H9 (cell line): ENCODE data around the gene IFNA4. TPM values are rescaled to one million over a fixed set of nuclear protein-coding genes. Genes with fewer than 3 reads are reported as not detected.

ENCODE experiments used
- DNase-seq: peaks from one replicate; pipeline ENCODE4 v3.0.0-alpha.2; 2017
- H2AFZ ChIP-seq: one replicate; pipeline ENCODE4 v1.6.1; 2013; ENCODE audit warnings: mild to moderate bottlenecking, low read length, control low read depth, moderate library complexity
- H2AK5ac ChIP-seq: 2 replicates; pipeline ENCODE4 v1.6.1; 2013; ENCODE audit warnings: low read length, control low read depth, mixed read lengths; ENCODE audit not compliant: insufficient read length
- H2BK120ac ChIP-seq: one replicate; pipeline ENCODE4 v1.6.1; 2013; ENCODE audit warnings: low read depth, mild to moderate bottlenecking, low read length, control low read depth, inconsistent platforms; ENCODE audit not compliant: poor library complexity, severe bottlenecking
- H2BK12ac ChIP-seq: 2 replicates; pipeline ENCODE4 v1.6.1; 2013; ENCODE audit warnings: low read length, control low read depth, mixed read lengths, low read depth; ENCODE audit not compliant: insufficient read length
- H2BK15ac ChIP-seq: 2 replicates; pipeline ENCODE4 v1.6.1; 2013; ENCODE audit warnings: low read depth, low read length, control low read depth
- H2BK20ac ChIP-seq: one replicate; pipeline ENCODE4 v1.6.1; 2013; ENCODE audit warnings: low read depth, mild to moderate bottlenecking, low read length, control low read depth, inconsistent platforms; ENCODE audit not compliant: poor library complexity, severe bottlenecking
- H2BK5ac ChIP-seq: 2 replicates; pipeline ENCODE4 v1.6.1; 2013; ENCODE audit warnings: low read length, control low read depth, mixed read lengths; ENCODE audit not compliant: insufficient read length
- H3K14ac ChIP-seq: 2 replicates; pipeline ENCODE4 v1.6.1; 2013; ENCODE audit warnings: low read length, control low read depth; ENCODE audit not compliant: insufficient read depth
- H3K18ac ChIP-seq: 2 replicates; pipeline ENCODE4 v1.6.1; 2013; ENCODE audit warnings: low read depth, mild to moderate bottlenecking, mixed read lengths, low read length, control low read depth; ENCODE audit not compliant: insufficient read length
- H3K23ac ChIP-seq: 2 replicates; pipeline ENCODE4 v1.6.1; 2013; ENCODE audit warnings: low read length, control low read depth, mixed read lengths, low read depth; ENCODE audit not compliant: insufficient read length
- H3K23me2 ChIP-seq: 2 replicates; pipeline ENCODE4 v1.6.1; 2013; ENCODE audit warnings: low read depth, mild to moderate bottlenecking, mixed read lengths, low read length, control low read depth; ENCODE audit not compliant: insufficient read length, poor library complexity, severe bottlenecking
- H3K27ac ChIP-seq: 2 replicates; pipeline ENCODE4 v1.5.1; 2013; ENCODE audit warnings: low read length, control low read depth, mixed read lengths, low read depth; ENCODE audit not compliant: insufficient read length
- H3K27me3 ChIP-seq: 2 replicates; pipeline ENCODE4 v1.6.1; 2013; ENCODE audit warnings: low read length, control low read depth, inconsistent platforms; ENCODE audit not compliant: insufficient read depth
- H3K4ac ChIP-seq: 2 replicates; pipeline ENCODE4 v1.6.1; 2013; ENCODE audit warnings: low read depth, mild to moderate bottlenecking, control low read depth, inconsistent platforms, low read length, moderate library complexity
- H3K4me1 ChIP-seq: 2 replicates; pipeline ENCODE4 v1.6.1; 2013; ENCODE audit warnings: low read length, control low read depth, inconsistent platforms; ENCODE audit not compliant: insufficient read depth
- H3K4me2 ChIP-seq: 2 replicates; pipeline ENCODE4 v1.6.1; 2013; ENCODE audit warnings: low read length, control low read depth, mixed read lengths; ENCODE audit not compliant: insufficient read length, insufficient read depth
- H3K56ac ChIP-seq: 2 replicates; pipeline ENCODE4 v1.6.1; 2013; ENCODE audit warnings: low read depth, mild to moderate bottlenecking, mixed read lengths, low read length, control low read depth; ENCODE audit not compliant: insufficient read length
- H3K79me1 ChIP-seq: 2 replicates; pipeline ENCODE4 v1.6.1; 2013; ENCODE audit warnings: low read depth, mild to moderate bottlenecking, moderate library complexity, low read length, control low read depth, inconsistent platforms; ENCODE audit not compliant: insufficient read depth, poor library complexity, severe bottlenecking
- H3K79me2 ChIP-seq: 2 replicates; pipeline ENCODE4 v1.6.1; 2013; ENCODE audit warnings: low read length, control low read depth, inconsistent platforms; ENCODE audit not compliant: insufficient read depth
- H3K9ac ChIP-seq: 2 replicates; pipeline ENCODE4 v1.6.1; 2013; ENCODE audit warnings: low read length, control low read depth, mixed read lengths; ENCODE audit not compliant: insufficient read length; ENCODE audit errors: extremely low read depth
- H3K9me3 ChIP-seq: one replicate; pipeline ENCODE4 v1.6.1; 2013; ENCODE audit warnings: low read depth, low read length, inconsistent platforms; ENCODE audit not compliant: control insufficient read depth
- H3T11ph ChIP-seq: one replicate; pipeline ENCODE4 v1.6.1; 2013; ENCODE audit warnings: mild to moderate bottlenecking, low read length, control low read depth, inconsistent platforms
- H4K20me1 ChIP-seq: one replicate; pipeline ENCODE4 v1.6.1; 2013; ENCODE audit not compliant: control insufficient read depth, insufficient read length, insufficient read depth
- H4K5ac ChIP-seq: 2 replicates; pipeline ENCODE4 v1.6.1; 2013; ENCODE audit warnings: low read depth, mild to moderate bottlenecking, mixed read lengths, low read length, control low read depth; ENCODE audit not compliant: insufficient read length
- H4K8ac ChIP-seq: replicated peaks from 2 replicates; pipeline ENCODE4 v1.6.1; 2013; ENCODE audit warnings: low read length, control low read depth, mixed read lengths, low read depth; ENCODE audit not compliant: insufficient read length
- H4K91ac ChIP-seq: 2 replicates; pipeline ENCODE4 v1.6.1; 2013; ENCODE audit warnings: low read depth, mild to moderate bottlenecking, moderate library complexity, mixed read lengths, low read length, control low read depth; ENCODE audit not compliant: insufficient read length
- H3K27ac Mint-ChIP-seq, 3 experiments: 2 replicates in 2 of 3; 3 replicates in 1 of 3; pipeline ENCODE4 v1.8.0; 2020 to 2021; ENCODE audit warnings: mixed read lengths in 3 of 3, mild to moderate bottlenecking in 1 of 3, moderate library complexity in 1 of 3
- H3K27me3 Mint-ChIP-seq: 2 replicates; pipeline ENCODE4 v1.8.0; 2021; ENCODE audit warnings: low read depth, mild to moderate bottlenecking, moderate library complexity, mixed read lengths
- H3K36me3 Mint-ChIP-seq, 3 experiments: 2 replicates in 2 of 3; 3 replicates in 1 of 3; pipeline ENCODE4 v1.8.0; 2020 to 2021; ENCODE audit warnings: low read depth in 3 of 3, mixed read lengths in 3 of 3; ENCODE audit not compliant: insufficient read depth in 1 of 3
- H3K4me1 Mint-ChIP-seq, 2 experiments: 2 replicates each; pipeline ENCODE4 v1.8.0; 2020; ENCODE audit warnings: mixed read lengths in 2 of 2
- H3K4me3 Mint-ChIP-seq, 2 experiments: 2 replicates in 1 of 2; 3 replicates in 1 of 2; pipeline ENCODE4 v1.8.0; 2020 to 2021; ENCODE audit warnings: mild to moderate bottlenecking in 2 of 2, mixed read lengths in 2 of 2, moderate library complexity in 1 of 2
- H3K9me3 Mint-ChIP-seq, 2 experiments: 2 replicates in 1 of 2; 3 replicates in 1 of 2; pipeline ENCODE4 v1.8.0; 2020; ENCODE audit warnings: mild to moderate bottlenecking in 2 of 2, mixed read lengths in 2 of 2, moderate library complexity in 1 of 2
- WGBS: extraction: QIAGEN DNeasy Blood & Tissue Kit; methylation state at CpG from one replicate; pipeline ENCODE4 v1.1.7; 2013; ENCODE audit warnings: missing lambda C conversion rate, low lambda C conversion rate, mixed read lengths; ENCODE audit not compliant: insufficient read length; ENCODE audit errors: extremely low coverage; 5-methylcytosine and 5-hydroxymethylcytosine counted together
- total RNA-seq: library from RNA; stranded (reverse); gene quantifications from 2 replicates; pipeline ENCODE4 v1.2.1, GENCODE V29; 2021
- TF ChIP-seq, protein P1 (sequence below): fragments of 200-600 bp; sonication (generic); conservative IDR thresholded peaks from 3 replicates; pipeline ENCODE4 v1.8.0; 2021; ENCODE audit warnings: antibody characterized with exemption, mild to moderate bottlenecking

The IFNA4 gene
- total RNA-seq, 1 experiment from 2014 or later: not detected

DNA sequence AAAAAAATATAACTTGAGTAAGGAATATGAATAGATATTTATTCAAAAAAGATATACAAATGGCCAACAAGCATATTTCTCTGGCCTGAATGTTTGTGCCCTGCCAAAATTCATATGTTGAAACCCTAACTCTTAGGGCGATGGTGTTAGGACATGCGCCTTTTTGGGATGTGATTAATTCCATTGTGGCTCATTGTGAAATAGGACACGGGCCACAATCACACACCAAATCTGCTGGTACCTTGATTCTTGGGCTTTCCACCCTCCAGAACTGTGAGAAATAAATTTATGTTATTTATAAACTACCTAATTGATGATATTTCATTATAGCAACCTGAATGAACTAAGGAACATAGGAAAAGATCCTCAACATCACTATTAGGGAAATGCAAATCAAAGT, 15.2 kb downstream of the IFNA4 start:
- no peak overlapping the region for H2BK120ac ChIP-seq
- H3K23ac ChIP-seq: no peak overlapping the region
- no peaks in the 10 kb centered on the region for H3K79me1 ChIP-seq
- no peak overlapping the region for H3K56ac ChIP-seq
- H2BK5ac ChIP-seq: no peak overlapping the region
- H3K9ac ChIP-seq: no peak overlapping the region
- no peak for DNase-seq
- H3K18ac ChIP-seq: no peak overlapping the region
- H3K23me2 ChIP-seq: no peaks in the 10 kb centered on the region
- Mint-ChIP-seq H3K9me3 (no peaks in the 10 kb centered on the region), H3K4me1 (no peaks in the 10 kb centered on the region), H3K27ac (no peak overlapping the region), H3K27me3 (peaks cover 2% of the 10 kb centered on the region), H3K36me3 (no peaks in the 10 kb centered on the region), H3K4me3 (no peak overlapping the region)
- no peaks in the 10 kb centered on the region for H4K20me1 ChIP-seq
- no peak overlapping the region for H2AK5ac ChIP-seq
- no peak overlapping the region for H2BK12ac ChIP-seq
- no peak overlapping the region for H4K91ac ChIP-seq
- H2BK20ac ChIP-seq: no peak overlapping the region
- H3K79me2 ChIP-seq: no peaks in the 10 kb centered on the region
- no peak overlapping the region for H3K4me2 ChIP-seq
- H3K27ac ChIP-seq: no peak overlapping the region
- no peak overlapping the region for H3K4ac ChIP-seq
- H3T11ph ChIP-seq: no peak overlapping the region
- WGBS: no CpG with 5 or more reads among the region's 3 CpGs
- no peak overlapping the region for H3K14ac ChIP-seq
- H3K4me1 ChIP-seq: no peaks in the 10 kb centered on the region
- H3K9me3 ChIP-seq: no peaks in the 10 kb centered on the region
- TF ChIP-seq, protein P1, sequence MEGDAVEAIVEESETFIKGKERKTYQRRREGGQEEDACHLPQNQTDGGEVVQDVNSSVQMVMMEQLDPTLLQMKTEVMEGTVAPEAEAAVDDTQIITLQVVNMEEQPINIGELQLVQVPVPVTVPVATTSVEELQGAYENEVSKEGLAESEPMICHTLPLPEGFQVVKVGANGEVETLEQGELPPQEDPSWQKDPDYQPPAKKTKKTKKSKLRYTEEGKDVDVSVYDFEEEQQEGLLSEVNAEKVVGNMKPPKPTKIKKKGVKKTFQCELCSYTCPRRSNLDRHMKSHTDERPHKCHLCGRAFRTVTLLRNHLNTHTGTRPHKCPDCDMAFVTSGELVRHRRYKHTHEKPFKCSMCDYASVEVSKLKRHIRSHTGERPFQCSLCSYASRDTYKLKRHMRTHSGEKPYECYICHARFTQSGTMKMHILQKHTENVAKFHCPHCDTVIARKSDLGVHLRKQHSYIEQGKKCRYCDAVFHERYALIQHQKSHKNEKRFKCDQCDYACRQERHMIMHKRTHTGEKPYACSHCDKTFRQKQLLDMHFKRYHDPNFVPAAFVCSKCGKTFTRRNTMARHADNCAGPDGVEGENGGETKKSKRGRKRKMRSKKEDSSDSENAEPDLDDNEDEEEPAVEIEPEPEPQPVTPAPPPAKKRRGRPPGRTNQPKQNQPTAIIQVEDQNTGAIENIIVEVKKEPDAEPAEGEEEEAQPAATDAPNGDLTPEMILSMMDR: no peak
- H2BK15ac ChIP-seq: no peak overlapping the region
- H2AFZ ChIP-seq: no peak overlapping the region
- H4K5ac ChIP-seq: no peak overlapping the region
- no peak overlapping the region for H4K8ac ChIP-seq
- H3K27me3 ChIP-seq: no peaks in the 10 kb centered on the region
